ENCODE data around the gene SYNGR1.

SYNGR1 gene

GRCh38 chr22:39345231-39345630 lies 4.6 kb upstream of the SYNGR1 start:
- Histone ChIP-seq H3K56ac (ENCODE audit: low read length) (no peak overlapping the region), H3K27me3 (ENCODE audit: insufficient read depth, low read length, poor library complexity) (no peaks in the 10 kb centered on the region), H3K79me2 (ENCODE audit: control insufficient read depth, insufficient read depth, low read length) (no peaks in the 10 kb centered on the region), H4K8ac (ENCODE audit: low read depth, low read length) (no peak overlapping the region), H2BK5ac (ENCODE audit: low read length) (no peak overlapping the region), H3K9ac (ENCODE audit: low read length) (no peak overlapping the region), H3K4me2 (ENCODE audit: low read length) (no peak overlapping the region), H2AK5ac (ENCODE audit: low read length) (no peak overlapping the region), H3K4me1 (ENCODE audit: control insufficient read depth, low read depth, low read length) (peaks cover 2% of the 10 kb centered on the region), H3K18ac (ENCODE audit: low read length) (no peak overlapping the region), H3K27ac (ENCODE audit: low read depth, low read length) (no peak overlapping the region), H2BK120ac (ENCODE audit: low read depth, low read length) (no peak overlapping the region), H3K23ac (ENCODE audit: low read length) (no peak overlapping the region), H3K36me3 (ENCODE audit: control insufficient read depth, insufficient read depth, low read length) (no peaks in the 10 kb centered on the region), H2BK15ac (replicated peaks; ENCODE audit: low read depth) (no peak overlapping the region), H4K5ac (ENCODE audit: low read length) (no peak overlapping the region), H3K4me3 (ENCODE audit: low read length) (no peak overlapping the region), H3K79me1 (ENCODE audit: low read length) (no peaks in the 10 kb centered on the region), H3K4ac (ENCODE audit: low read depth, low read length) (no peak overlapping the region)
- WGBS (ENCODE audit: extremely low coverage, insufficient coverage, low lambda C conversion rate), result no CpG with 5 or more reads among the region's 4 CpGs
- no peak for DNase-seq

- Histone ChIP-seq H3K27me3 (ENCODE audit: insufficient read depth, low read length, poor library complexity) (no peaks in the 10 kb centered on the region), H3K27ac (ENCODE audit: low read depth, low read length) (no peak overlapping the region), H3K4me2 (ENCODE audit: low read length) (peak overlapping the region; percentile 76), H2BK120ac (ENCODE audit: low read depth, low read length) (no peak overlapping the region), H4K8ac (ENCODE audit: low read depth, low read length) (no peak overlapping the region), H3K4ac (ENCODE audit: low read depth, low read length) (no peak overlapping the region), H3K18ac (ENCODE audit: low read length) (no peak overlapping the region), H3K79me1 (ENCODE audit: low read length) (no peaks in the 10 kb centered on the region), H4K5ac (ENCODE audit: low read length) (no peak overlapping the region), H3K4me3 (ENCODE audit: low read length) (peak overlapping the region; percentile 6), H3K79me2 (ENCODE audit: control insufficient read depth, insufficient read depth, low read length) (no peaks in the 10 kb centered on the region), H2BK5ac (ENCODE audit: low read length) (no peak overlapping the region), H2BK15ac (replicated peaks; ENCODE audit: low read depth) (no peak overlapping the region), H3K9ac (ENCODE audit: low read length) (peak overlapping the region; percentile 60), H3K4me1 (ENCODE audit: control insufficient read depth, low read depth, low read length) (peaks cover 12% of the 10 kb centered on the region), H3K23ac (ENCODE audit: low read length) (peak overlapping the region; percentile 48), H2AK5ac (ENCODE audit: low read length) (no peak overlapping the region), H3K56ac (ENCODE audit: low read length) (peak overlapping the region; percentile 83), H3K36me3 (ENCODE audit: control insufficient read depth, insufficient read depth, low read length) (no peaks in the 10 kb centered on the region)
- no CpG with 5 or more reads among the region's 11 CpGs for WGBS (ENCODE audit: extremely low coverage, insufficient coverage, low lambda C conversion rate)
- DNase-seq, result no peak
These were observed 784 bp upstream of the SYNGR1 start for GRCh38 chr22:39348909-39349505.

GRCh38 chr22:39349506-39349966 lies 255 bp upstream of the SYNGR1 start:
- Histone ChIP-seq H3K4me2 (ENCODE audit: low read length) (peak overlapping the region; percentile 76), H3K79me1 (ENCODE audit: low read length) (no peaks in the 10 kb centered on the region), H2BK5ac (ENCODE audit: low read length) (no peak overlapping the region), H3K4me1 (ENCODE audit: control insufficient read depth, low read depth, low read length) (peaks cover 12% of the 10 kb centered on the region), H3K23ac (ENCODE audit: low read length) (no peak overlapping the region), H3K27ac (ENCODE audit: low read depth, low read length) (no peak overlapping the region), H3K79me2 (ENCODE audit: control insufficient read depth, insufficient read depth, low read length) (no peaks in the 10 kb centered on the region), H3K9ac (ENCODE audit: low read length) (peak overlapping the region; percentile 60), H3K4ac (ENCODE audit: low read depth, low read length) (no peak overlapping the region), H2BK120ac (ENCODE audit: low read depth, low read length) (no peak overlapping the region), H3K36me3 (ENCODE audit: control insufficient read depth, insufficient read depth, low read length) (no peaks in the 10 kb centered on the region), H3K27me3 (ENCODE audit: insufficient read depth, low read length, poor library complexity) (no peaks in the 10 kb centered on the region), H4K5ac (ENCODE audit: low read length) (no peak overlapping the region), H3K4me3 (ENCODE audit: low read length) (peak overlapping the region; percentile 6), H3K18ac (ENCODE audit: low read length) (no peak overlapping the region), H3K56ac (ENCODE audit: low read length) (peak overlapping the region; percentile 83), H4K8ac (ENCODE audit: low read depth, low read length) (no peak overlapping the region), H2BK15ac (replicated peaks; ENCODE audit: low read depth) (no peak overlapping the region), H2AK5ac (ENCODE audit: low read length) (no peak overlapping the region)
- DNase-seq, result peak; percentile 42
- no CpG with 5 or more reads among the region's 57 CpGs for whole genome bisulfite sequencing (ENCODE audit: extremely low coverage, insufficient coverage, low lambda C conversion rate)

GRCh38 chr22:39350757-39351688 lies 1.2 kb downstream of the SYNGR1 start:
- H2BK120ac ChIP-seq (ENCODE audit: low read depth, low read length), result no peak overlapping the region
- peak overlapping the region; percentile 25 for H3K18ac ChIP-seq (ENCODE audit: low read length)
- no peak overlapping the region for H4K8ac ChIP-seq (ENCODE audit: low read depth, low read length)
- H3K79me1 ChIP-seq (ENCODE audit: low read length), result no peaks in the 10 kb centered on the region
- H3K4me3 ChIP-seq (ENCODE audit: low read length), result no peak overlapping the region
- H3K4ac ChIP-seq (ENCODE audit: low read depth, low read length), result no peak overlapping the region
- peak overlapping the region; percentile 59 for H3K4me2 ChIP-seq (ENCODE audit: low read length)
- H3K56ac ChIP-seq (ENCODE audit: low read length), result peak overlapping the region; percentile 64
- no peaks in the 10 kb centered on the region for H3K27me3 ChIP-seq (ENCODE audit: insufficient read depth, low read length, poor library complexity)
- no peak for DNase-seq
- peaks cover 12% of the 10 kb centered on the region for H3K4me1 ChIP-seq (ENCODE audit: control insufficient read depth, low read depth, low read length)
- H2BK5ac ChIP-seq (ENCODE audit: low read length), result no peak overlapping the region
- no peaks in the 10 kb centered on the region for H3K36me3 ChIP-seq (ENCODE audit: control insufficient read depth, insufficient read depth, low read length)
- peak overlapping the region; percentile 1 for H3K23ac ChIP-seq (ENCODE audit: low read length)
- H3K27ac ChIP-seq (ENCODE audit: low read depth, low read length), result peak overlapping the region; percentile 66
- H2BK15ac ChIP-seq (replicated peaks; ENCODE audit: low read depth), result no peak overlapping the region
- H3K9ac ChIP-seq (ENCODE audit: low read length), result peak overlapping the region; percentile 80
- WGBS (ENCODE audit: extremely low coverage, insufficient coverage, low lambda C conversion rate), result no CpG with 5 or more reads among the region's 14 CpGs
- H2AK5ac ChIP-seq (ENCODE audit: low read length), result peak overlapping the region; percentile 51
- no peak overlapping the region for H4K5ac ChIP-seq (ENCODE audit: low read length)
- no peaks in the 10 kb centered on the region for H3K79me2 ChIP-seq (ENCODE audit: control insufficient read depth, insufficient read depth, low read length)

DNA sequence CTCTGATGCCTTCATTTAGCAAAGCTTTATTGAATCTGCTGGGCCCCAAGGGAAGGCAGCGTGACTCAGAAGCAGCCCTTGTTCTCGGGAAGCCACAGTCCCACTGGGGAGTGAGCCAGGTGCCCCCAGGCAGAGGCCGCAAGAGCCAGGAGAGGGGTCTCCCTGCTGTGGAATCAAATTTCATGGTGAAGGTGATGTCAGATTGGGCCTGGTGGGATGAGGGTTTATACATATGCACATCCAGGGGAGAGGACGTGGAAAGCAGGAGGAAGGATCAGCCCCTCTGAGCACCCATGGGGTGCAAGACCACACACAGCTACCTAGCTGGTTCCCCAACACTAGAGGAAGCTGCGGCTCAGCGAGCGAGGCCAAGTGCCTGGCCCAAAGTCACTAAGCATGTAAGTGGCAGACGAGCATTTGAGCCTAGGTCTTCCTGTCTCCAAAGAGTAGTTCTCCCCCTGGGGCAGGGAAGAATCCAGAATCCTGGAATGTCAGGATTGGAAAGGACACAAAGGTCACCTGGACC lies 2.0 kb downstream of the SYNGR1 start:
- H2BK15ac ChIP-seq (replicated peaks; ENCODE audit: low read depth), result no peak overlapping the region
- WGBS (ENCODE audit: extremely low coverage, insufficient coverage, low lambda C conversion rate), result no CpG with 5 or more reads among the region's 8 CpGs
- peak overlapping the region; percentile 35 for H3K56ac ChIP-seq (ENCODE audit: low read length)
- H3K18ac ChIP-seq (ENCODE audit: low read length), result peak overlapping the region; percentile 25
- H2BK5ac ChIP-seq (ENCODE audit: low read length), result no peak overlapping the region
- H3K9ac ChIP-seq (ENCODE audit: low read length), result peak overlapping the region; percentile 80
- H3K4ac ChIP-seq (ENCODE audit: low read depth, low read length), result no peak overlapping the region
- no peaks in the 10 kb centered on the region for H3K79me2 ChIP-seq (ENCODE audit: control insufficient read depth, insufficient read depth, low read length)
- H2BK120ac ChIP-seq (ENCODE audit: low read depth, low read length), result no peak overlapping the region
- H4K5ac ChIP-seq (ENCODE audit: low read length), result no peak overlapping the region
- H3K4me1 ChIP-seq (ENCODE audit: control insufficient read depth, low read depth, low read length), result peaks cover 12% of the 10 kb centered on the region
- H3K79me1 ChIP-seq (ENCODE audit: low read length), result no peaks in the 10 kb centered on the region
- H3K23ac ChIP-seq (ENCODE audit: low read length), result no peak overlapping the region
- H3K4me2 ChIP-seq (ENCODE audit: low read length), result no peak overlapping the region
- no peak overlapping the region for H4K8ac ChIP-seq (ENCODE audit: low read depth, low read length)
- H3K27ac ChIP-seq (ENCODE audit: low read depth, low read length), result peak overlapping the region; percentile 66
- no peaks in the 10 kb centered on the region for H3K27me3 ChIP-seq (ENCODE audit: insufficient read depth, low read length, poor library complexity)
- DNase-seq, result peak; percentile 83
- no peaks in the 10 kb centered on the region for H3K36me3 ChIP-seq (ENCODE audit: control insufficient read depth, insufficient read depth, low read length)
- H2AK5ac ChIP-seq (ENCODE audit: low read length), result no peak overlapping the region
- H3K4me3 ChIP-seq (ENCODE audit: low read length), result no peak overlapping the region

Data from mesendoderm (in vitro differentiated cells).